AG08395 (cell line): ENCODE data around the gene KCTD16.

Experiments used
- DNase-seq: peaks from one replicate; pipeline ENCODE4 v3.0.0; 2012; ENCODE audit warnings: mixed read lengths, low spot score

The KCTD16 gene

DNA sequence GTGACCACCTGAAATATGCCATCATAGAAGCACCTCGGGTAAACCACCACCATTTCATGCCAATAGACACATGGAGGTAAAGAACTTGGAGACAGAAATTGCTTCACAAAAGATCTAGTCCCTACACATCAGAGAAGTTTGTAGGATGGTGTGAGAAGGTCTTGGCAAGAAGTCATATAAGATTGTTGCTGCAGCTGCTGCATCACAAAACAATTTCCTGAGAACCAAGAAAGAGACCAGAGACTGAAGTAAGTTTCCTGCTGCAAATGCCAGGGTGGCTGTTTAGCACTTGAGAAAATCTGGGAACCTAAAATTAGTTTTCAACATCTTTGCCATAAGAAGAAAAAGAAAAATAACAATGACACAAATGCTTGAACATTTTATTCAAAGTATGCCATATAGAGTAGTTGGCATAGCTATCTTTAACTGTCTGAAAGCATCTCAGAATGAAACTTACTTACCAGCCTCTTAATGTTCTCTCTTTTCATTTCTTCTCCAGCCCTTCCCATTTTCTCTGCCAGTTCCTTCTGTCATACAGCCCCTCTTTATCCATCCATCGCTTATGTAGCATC lies 114.3 kb downstream of the KCTD16 start:
- no peak for DNase-seq

DNA sequence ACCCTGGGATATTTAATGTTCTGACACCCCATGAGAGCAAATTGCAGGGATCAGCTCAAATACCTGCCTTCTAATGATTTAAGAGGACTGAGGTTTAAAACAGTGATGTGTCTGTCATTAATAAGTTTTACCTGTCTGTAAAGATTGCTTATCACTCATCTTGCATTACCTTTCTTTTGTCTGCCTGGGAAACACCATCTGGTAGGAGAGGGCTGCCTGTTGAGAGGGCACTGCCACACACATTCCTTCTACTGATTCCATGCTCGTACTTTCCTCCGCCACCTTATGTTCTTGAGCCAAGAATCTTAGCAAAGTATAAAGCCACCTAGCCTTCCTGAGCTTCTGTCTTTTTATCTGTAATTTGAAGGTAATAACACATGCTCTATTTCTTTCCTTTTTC lies 118.6 kb downstream of the KCTD16 start:
- no peak for DNase-seq

DNA sequence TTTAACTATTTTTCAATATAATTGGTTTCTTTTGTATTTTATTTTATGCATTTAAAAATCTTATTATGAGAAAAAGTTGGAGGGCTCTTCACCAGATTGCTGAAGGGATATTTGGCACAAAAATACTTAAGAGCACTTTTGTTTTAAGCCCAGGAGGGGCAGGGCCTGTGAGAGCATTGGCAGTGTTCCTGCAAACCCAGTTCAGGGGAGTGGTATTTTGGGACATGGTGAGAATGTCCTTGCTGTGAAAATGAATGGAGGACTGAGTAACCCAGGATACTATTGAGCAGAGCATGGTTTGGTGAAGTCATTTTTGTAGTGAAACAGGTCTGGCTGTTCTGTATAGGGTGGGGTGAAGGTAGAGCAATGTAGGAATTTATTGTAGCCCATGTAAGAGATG lies 121.4 kb downstream of the KCTD16 start:
- no peak for DNase-seq

DNA sequence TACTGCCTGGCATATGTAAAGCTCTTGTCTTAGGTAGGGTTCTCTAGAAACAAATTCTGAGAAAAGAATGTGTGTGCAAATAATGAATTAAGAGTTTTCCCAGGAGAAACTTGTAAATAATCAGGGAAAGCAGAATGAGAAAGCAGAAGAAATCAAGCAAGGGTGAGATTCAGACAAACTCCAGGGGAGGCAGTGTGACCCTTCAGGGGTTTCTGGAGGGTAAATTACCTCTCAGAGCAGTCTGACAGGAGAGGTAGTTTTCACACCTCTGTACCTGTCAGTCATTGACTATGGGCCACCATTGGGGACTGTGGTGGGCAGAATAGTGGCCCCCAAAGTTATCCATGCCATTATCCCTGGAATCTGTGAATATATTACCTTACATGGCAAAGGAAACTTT lies 124.6 kb downstream of the KCTD16 start:
- DNase-seq, result no peak

DNA sequence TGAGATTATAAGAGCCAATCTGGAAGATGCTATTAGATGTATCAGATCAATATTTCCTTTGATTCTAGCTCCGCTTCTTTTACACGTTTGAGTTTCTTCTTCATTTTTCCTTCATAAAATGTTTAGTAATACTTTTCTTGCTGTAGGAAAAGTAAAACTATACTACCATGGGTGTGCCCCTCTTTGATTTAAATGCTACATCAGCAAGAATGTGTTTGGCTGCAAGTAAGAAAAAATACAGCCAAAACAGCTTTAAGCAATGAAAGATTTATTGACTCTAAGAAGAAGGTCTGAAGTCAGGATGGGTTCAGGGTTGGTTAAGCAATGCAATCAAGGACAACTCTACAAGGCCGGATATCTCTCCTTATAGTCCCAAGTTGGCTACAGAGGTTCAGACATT lies 126.4 kb downstream of the KCTD16 start:
- no peak for DNase-seq

DNA sequence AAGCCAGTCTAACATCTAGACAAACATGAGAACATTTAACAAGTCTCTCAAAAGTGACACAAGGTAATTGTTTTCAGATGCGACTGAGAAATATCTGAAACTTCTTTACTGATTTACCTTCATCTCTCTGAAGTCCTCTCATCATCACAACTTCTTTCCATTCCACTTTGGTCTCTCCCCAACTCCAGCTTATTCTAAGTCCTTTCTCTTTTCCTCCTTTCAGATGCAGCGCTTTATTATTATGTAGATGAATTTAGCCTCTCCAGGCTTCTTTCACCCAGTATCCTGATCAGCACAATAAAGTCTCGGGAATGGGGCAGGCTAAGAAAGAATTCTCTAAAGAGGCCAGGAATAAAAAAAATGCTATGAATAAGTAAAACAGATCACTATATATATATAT lies 128.0 kb downstream of the KCTD16 start:
- DNase-seq, result no peak

DNA sequence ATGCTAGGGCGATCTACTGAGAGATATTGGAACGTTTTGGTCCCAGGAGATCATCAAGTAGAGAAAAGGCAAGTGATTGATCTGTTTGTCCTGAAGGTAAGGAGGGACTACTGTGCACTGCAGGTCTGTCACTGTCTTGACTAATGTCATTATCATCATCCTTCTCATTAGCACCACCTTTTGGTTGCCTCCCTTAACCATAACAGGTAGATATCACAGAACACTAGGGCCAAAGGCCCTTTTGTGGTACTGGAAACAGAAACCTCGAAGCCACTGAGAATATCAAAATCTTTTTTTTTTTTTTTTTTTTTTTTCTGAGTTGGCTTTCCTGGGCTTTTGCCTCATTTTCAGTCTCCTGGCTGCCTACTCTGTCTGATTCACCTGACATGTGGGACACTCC lies 134.0 kb downstream of the KCTD16 start:
- DNase-seq, result no peak

DNA sequence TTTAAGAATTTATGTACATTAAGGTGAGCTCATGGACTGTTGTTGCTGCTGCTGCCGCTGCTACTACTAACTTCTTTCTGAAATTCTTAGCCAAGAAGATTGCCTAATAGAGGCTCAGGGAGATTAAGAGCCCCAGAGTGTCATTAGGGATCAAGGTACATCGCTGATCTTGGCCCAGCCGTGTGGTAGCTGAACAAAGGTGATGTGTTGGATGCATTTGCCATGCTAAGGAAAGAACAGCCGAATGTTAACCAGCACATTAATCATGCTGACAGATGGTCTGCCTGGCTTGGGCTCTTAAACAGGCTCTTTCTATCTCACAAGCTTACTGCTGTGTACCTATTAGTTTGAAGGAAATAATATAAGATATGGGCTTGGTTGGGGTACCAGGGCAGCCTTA lies 137.1 kb downstream of the KCTD16 start:
- DNase-seq, result no peak

DNA sequence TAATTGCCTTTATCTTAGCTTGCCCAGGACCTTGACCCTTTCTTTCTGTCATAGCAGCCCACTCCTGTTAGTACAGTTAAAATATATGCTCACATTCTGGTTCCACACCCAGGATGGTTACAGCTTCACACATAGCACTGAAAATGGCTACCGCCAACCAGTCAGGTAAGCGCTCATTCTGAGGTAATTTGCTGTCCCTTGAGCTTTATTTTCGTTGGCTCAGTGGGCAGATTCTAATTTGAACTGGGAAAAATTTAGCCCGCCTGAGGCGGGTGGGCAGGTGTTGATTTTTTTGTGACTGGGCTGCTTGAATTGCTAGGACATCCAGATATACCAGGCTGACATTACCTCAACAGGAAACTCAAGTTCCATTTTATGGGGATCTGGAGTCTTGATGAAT lies 137.5 kb downstream of the KCTD16 start:
- DNase-seq, result no peak

DNA sequence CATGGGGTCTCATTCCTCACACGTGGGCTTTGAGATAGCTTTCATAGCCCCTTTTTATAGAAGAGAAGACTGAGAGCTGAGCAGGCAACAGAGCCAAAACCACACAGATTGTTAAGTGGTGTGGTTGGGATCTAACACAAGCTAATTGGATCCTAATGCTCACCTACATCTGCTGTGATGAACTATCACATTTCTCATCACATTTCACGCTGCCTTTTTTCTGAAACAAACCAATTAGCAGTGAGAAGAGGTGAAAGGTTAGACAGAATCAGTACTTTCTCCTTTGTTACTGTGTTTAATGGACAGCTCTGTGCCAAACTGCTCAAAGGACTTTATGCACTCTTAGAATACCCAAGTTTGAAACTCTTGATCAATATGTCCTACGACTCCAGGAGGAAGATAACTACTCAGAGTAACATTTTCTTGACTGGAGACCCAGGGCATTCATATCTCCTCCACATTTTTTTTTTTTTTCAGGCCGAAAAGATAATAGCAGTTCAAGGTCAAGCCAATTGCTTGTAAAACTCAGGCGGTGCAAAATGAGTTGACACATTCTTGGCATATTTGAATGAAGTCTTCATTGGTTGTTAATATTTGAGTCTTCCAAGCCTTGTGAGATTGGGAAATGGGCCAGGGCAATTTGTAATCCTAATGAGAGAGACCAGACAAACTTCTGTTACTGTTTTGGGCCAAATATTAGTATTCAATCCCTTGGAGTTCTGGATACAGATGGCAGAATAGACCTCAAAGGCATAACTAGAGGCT lies 138.4 kb downstream of the KCTD16 start:
- DNase-seq, result no peak

DNA sequence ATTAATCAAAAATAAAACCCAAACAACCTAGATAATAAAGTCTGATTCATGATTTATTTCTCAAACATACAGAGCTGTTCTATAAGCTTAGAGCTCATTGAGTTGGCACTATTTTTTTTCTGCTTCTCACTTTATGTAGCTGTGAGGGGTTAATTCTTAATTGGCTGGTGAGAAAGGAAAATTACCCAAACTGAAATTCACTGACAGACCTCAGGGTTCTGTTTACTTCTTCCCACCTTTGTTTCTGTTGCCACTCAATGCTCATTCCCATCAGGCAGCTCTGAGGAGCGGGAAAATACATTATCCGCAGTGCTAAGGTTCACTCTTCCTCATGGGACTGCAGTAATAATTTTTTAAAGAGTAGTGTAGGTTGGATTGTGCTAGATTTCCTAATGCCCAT lies 139.9 kb downstream of the KCTD16 start:
- no peak for DNase-seq

DNA sequence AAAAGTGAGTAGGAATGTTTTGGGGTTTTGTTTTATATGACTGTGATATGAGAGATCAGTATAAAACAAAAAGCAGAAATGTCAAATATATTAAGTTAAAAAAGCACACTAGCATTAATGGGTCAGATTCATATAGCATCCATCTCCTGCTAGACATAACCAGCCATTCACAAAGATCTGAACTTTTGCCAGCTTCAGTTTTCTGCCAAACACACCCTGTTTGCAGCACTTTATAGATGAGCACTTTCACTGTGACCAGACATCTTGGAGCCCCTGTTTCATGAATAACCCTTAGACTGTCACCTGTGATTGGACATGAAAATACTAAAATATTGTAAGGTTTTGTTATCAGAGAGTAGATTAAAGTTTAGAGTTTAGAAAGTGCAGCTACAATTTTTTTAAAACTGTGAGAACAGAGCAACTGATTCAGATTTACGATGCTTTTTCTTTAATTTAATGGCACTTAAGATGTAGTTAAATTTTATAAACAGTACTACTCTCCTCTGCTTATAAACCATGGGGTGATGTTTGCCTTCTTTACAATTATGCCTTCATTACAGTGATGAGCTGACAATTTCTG lies 142.6 kb downstream of the KCTD16 start:
- DNase-seq, result no peak

DNA sequence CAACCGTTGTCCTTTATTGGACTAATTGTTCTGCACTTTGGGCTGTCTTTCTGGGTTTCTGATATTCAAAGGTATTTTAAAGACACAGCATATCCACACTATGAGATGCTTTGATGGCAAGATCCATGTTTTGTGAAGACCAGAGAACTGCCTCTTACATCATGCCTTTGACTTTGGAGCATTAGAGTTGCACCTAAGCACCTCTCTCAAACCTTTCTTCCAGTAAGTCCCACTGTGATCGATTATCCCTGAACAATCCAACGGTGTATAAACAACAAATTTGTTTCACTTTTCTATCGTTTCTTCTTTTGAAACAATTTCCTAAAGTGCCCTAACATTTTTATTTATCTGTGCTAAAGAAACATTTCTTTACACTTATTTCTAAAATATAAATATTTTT lies 144.4 kb downstream of the KCTD16 start:
- no peak for DNase-seq

DNA sequence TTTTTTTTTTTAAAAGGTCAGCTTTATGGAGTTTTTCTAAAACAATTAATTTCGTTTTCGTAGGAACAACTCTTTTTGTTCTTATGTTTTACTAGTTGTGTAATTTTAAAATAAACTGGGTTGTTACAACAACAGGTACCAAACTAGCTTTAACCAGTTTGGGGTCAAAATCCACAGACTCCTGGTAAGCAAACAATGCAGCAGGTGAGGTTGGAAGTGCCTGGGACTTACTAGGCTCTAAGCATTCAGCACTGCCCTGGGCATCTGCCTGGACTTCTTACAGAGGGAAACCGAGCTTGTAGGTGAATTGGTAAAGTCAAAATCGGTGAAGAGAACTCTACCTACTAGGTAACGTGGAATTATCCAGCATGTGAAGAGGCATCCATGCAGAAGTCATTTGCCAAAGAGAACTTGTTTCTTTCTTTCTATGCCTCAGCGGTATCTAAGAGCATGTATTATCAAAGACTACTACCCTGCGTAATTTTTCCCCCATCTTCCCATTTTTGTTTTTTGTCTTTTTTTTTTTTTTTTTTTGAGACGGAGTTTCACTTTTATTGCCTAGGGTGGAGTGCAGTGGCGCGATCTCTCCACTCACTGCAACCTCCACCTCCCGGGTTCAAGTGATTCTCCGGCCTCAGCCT lies 145.4 kb downstream of the KCTD16 start:
- no peak for DNase-seq

DNA sequence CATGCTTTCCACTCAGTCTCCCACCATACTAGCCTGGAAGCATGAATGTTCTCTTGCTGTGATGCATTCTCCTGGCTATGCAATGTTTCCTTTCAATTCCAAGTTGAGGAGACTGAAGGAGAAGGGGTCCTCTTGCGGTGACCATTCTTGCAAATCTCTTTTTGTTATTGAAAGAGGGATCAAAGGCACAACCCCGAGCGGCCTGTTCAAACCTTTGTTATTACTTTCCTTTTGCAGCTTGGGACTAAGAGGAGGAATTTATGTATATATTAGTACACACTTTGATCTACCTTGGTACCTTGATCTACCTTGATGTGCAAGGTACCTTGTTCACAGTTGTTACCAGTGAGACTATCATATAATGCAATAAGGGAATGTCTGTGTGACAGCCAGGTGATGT lies 147.3 kb downstream of the KCTD16 start:
- DNase-seq, result no peak

DNA sequence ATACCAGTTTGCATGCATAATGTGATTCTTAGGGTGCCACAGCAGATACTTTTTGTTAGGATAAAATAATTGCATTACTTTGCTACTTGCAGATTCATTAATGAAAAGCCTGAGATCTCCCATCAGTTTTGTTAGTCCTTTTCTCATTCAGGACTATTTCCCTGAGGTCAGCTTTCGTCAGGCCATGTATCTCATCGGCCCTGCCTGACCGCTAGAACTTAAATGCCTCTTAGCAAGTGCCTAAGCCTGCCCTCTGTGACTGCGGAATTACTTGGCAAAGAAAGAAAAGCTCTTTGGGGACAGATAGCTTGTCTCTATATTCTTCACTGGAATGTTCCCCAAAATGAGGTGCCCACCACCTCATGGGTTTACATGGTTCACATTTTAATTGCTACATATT lies 147.8 kb downstream of the KCTD16 start:
- DNase-seq, result no peak

DNA sequence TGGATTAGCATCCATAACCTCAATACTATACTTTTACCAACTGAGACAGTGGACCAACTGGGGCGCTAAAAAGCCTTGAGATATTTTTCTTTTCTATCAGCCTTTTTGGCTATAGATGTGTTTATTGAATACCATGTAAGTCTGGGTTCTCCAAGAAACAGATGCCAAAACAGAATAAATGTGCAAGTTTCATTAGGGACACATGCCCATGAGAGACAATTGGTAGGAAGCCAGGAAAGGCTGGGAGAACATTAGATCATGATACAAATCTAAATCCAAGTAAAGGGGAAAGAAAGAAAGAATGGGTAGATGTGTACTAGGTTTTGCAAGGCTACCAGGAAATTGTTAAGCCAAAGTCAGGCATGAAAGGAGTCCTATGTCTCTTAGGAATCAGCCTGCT lies 152.5 kb downstream of the KCTD16 start:
- DNase-seq, result no peak

DNA sequence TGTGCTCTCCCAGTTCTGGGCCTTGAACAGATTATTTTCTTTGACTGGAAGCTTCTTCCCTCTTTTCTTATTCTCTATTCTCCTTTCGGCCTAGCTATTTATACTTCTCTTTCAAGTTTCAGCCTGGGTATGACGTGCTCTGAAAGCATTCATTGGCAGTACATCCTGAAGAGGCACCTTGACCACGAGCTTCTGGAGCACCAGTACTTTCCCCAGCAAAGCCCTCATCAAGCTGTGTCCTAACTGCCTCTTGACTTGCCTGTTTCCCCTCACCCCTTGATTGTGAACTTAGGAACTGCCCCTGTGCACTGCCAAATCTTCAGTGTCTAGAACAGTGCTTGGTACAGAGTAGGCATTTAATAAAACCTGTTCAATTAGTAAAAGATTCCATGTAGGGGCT lies 154.9 kb downstream of the KCTD16 start:
- no peak for DNase-seq

DNA sequence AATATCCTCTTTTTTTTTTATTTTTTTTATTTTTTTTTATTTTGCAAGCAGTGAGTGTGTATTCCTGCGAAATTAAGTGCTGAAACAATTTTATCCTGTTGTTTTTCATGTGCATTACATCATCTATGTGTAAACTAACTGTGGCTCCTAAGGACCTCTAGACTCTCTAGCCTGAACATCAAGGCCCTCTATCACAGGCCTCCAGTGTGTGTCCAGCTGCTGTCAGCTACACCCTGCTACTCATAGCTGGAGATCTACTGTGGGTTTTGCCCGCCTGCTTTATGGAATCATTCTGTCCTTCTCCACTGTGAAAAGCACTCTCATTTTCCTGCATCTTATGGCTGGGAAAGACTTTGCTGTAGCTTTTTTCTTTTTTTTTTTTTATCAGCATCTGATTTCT lies 157.8 kb downstream of the KCTD16 start:
- DNase-seq, result no peak

DNA sequence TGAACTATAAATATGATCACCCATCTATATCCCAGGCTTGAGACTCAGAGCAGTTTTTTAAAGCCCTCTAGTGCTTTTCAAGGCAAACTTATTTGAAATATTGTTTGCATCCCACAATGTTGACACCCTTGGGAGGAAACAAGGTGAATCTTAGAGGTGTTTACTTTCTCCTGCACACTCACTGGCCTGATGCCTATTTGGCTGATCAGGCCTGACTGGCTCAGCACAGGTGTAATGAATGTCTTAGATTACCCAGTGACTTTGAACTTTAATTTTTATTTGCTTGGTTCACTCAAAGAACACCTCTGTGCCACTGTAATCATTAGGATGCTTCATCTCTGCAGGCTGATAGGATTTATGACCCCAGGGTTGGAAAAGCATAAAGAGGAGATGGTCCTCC lies 158.3 kb downstream of the KCTD16 start:
- DNase-seq, result no peak

DNA sequence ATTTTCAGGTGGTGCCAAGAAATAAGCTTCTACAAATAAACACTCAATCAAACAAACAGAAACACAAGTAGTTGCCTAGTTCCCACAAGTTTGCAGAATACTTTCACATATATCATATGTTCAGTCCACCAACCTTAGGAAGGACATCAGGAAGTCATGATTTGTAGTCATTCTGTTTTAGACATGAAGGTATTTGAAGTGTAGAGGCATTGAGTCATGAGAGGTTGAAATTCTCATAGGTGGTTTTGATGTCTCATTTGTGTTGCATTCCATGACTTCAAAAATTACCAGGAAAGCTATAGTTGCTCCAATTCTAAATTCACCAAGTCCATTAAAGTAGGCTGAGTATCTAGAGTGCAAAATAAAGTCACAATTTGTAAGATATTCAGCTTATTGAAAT lies 159.0 kb downstream of the KCTD16 start:
- no peak for DNase-seq

DNA sequence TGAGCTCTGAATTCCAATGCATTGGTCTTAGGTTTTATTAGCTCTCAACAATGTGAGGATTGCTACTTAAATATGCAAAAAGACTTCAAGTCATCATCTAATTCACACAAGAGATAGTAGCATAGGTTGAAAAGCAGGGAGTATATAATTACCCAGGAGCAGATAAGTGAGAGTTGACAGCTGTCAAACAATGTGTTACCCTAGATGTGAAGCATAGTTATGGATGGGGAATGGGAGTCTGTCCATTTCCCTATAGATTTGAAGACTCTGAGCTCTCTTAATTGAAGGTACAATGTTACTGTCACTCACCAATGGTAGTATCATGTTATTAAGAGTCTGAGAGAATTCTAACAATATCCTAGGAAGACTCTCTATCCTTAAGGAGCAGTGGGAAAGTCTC lies 160.7 kb downstream of the KCTD16 start:
- DNase-seq, result no peak

DNA sequence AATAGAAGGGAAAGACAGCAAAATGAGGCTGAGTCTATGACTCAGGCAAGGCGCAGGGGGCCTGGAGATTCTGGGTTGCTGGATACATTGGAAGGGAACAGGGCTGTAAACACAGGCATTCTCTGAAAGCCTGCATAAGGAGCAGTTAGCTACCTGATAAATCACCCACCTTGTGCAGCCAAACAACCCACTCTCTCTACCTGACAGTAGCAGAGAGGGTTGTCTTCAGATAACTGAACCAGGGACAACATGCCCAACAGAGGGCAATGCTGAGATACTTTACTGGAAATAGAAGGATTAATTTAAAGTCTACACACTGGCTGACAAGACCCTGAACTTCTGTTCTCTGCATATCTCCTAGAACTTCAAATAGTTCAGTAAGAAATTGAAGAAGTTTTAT lies 161.6 kb downstream of the KCTD16 start:
- no peak for DNase-seq
